Measurements from ENCODE around the gene RHBDF2. TPM values are rescaled to one million over a fixed set of nuclear protein-coding genes. Genes with fewer than 3 reads are reported as not detected.
A peak's percentile ranks its signal among the peaks of the same experiment; 100 is the strongest.

RHBDF2 gene
- total RNA-seq, 1 donor: 62.1 TPM

- Histone ChIP-seq H3K27me3 (ENCODE audit: insufficient read depth, low read length) (no peaks in the 10 kb centered on the region), H3K4me3 (ENCODE audit: low read length) (peak overlapping the region; percentile 27), H3K9me3 (ENCODE audit: low read depth, low read length) (no peaks in the 10 kb centered on the region), H3K4me1 (ENCODE audit: insufficient read depth, low read length) (peaks cover 78% of the 10 kb centered on the region)
Measured at GRCh38 chr17:76491271-76492122, 9.7 kb downstream of the RHBDF2 start.

GRCh38 chr17:76490112-76490710 is 11.0 kb downstream of the RHBDF2 start:
- no peak overlapping the region for H3K4me3 ChIP-seq (ENCODE audit: low read length)
- no peaks in the 10 kb centered on the region for H3K9me3 ChIP-seq (ENCODE audit: low read depth, low read length)
- H3K4me1 ChIP-seq (ENCODE audit: insufficient read depth, low read length): peaks cover 77% of the 10 kb centered on the region
- no peaks in the 10 kb centered on the region for H3K27me3 ChIP-seq (ENCODE audit: insufficient read depth, low read length)

- Histone ChIP-seq H3K4me3 (ENCODE audit: low read length) (no peak overlapping the region), H3K4me1 (ENCODE audit: insufficient read depth, low read length) (peaks cover 77% of the 10 kb centered on the region), H3K27me3 (ENCODE audit: insufficient read depth, low read length) (no peaks in the 10 kb centered on the region), H3K9me3 (ENCODE audit: low read depth, low read length) (no peaks in the 10 kb centered on the region)
Measured at GRCh38 chr17:76487451-76488192, 13.6 kb downstream of the RHBDF2 start.

- Histone ChIP-seq H3K4me1 (ENCODE audit: insufficient read depth, low read length) (peaks cover 77% of the 10 kb centered on the region), H3K4me3 (ENCODE audit: low read length) (no peak overlapping the region), H3K27me3 (ENCODE audit: insufficient read depth, low read length) (no peaks in the 10 kb centered on the region), H3K9me3 (ENCODE audit: low read depth, low read length) (no peaks in the 10 kb centered on the region)
Measured at GRCh38 chr17:76485569-76485968, 15.7 kb downstream of the RHBDF2 start.

- Histone ChIP-seq H3K27me3 (ENCODE audit: insufficient read depth, low read length) (no peaks in the 10 kb centered on the region), H3K4me3 (ENCODE audit: low read length) (no peak overlapping the region)
Measured at GRCh38 chr17:76484228-76484725, 16.9 kb downstream of the RHBDF2 start.

GRCh38 chr17:76481071-76481655 is 20.1 kb downstream of the RHBDF2 start:
- Histone ChIP-seq H3K27me3 (ENCODE audit: insufficient read depth, low read length) (no peaks in the 10 kb centered on the region), H3K9me3 (ENCODE audit: low read depth, low read length) (no peaks in the 10 kb centered on the region), H3K4me1 (ENCODE audit: insufficient read depth, low read length) (peaks cover 69% of the 10 kb centered on the region), H3K4me3 (ENCODE audit: low read length) (no peak overlapping the region)

More at GRCh38 chr17:76484228-76484725, 16.9 kb downstream of the RHBDF2 start:
- H3K4me1 ChIP-seq (ENCODE audit: insufficient read depth, low read length): peaks cover 75% of the 10 kb centered on the region
- H3K9me3 ChIP-seq (ENCODE audit: low read depth, low read length): no peaks in the 10 kb centered on the region

- no peaks in the 10 kb centered on the region for H3K9me3 ChIP-seq (ENCODE audit: low read depth, low read length)
- no peaks in the 10 kb centered on the region for H3K27me3 ChIP-seq (ENCODE audit: insufficient read depth, low read length)
- no peak overlapping the region for H3K4me3 ChIP-seq (ENCODE audit: low read length)
- peaks cover 64% of the 10 kb centered on the region for H3K4me1 ChIP-seq (ENCODE audit: insufficient read depth, low read length)
Measured at GRCh38 chr17:76480632-76481031, 20.6 kb downstream of the RHBDF2 start.

- Histone ChIP-seq H3K27me3 (ENCODE audit: insufficient read depth, low read length) (no peaks in the 10 kb centered on the region), H3K4me1 (ENCODE audit: insufficient read depth, low read length) (peaks cover 53% of the 10 kb centered on the region), H3K4me3 (ENCODE audit: low read length) (no peak overlapping the region), H3K9me3 (ENCODE audit: low read depth, low read length) (no peaks in the 10 kb centered on the region)
Measured at GRCh38 chr17:76479515-76480060, 21.6 kb downstream of the RHBDF2 start.

- Histone ChIP-seq H3K4me1 (ENCODE audit: insufficient read depth, low read length) (peaks cover 46% of the 10 kb centered on the region), H3K4me3 (ENCODE audit: low read length) (no peak overlapping the region)
Measured at GRCh38 chr17:76478730-76479514, 22.3 kb downstream of the RHBDF2 start.

GRCh38 chr17:76478097-76478496 is 23.1 kb downstream of the RHBDF2 start:
- H3K4me3 ChIP-seq (ENCODE audit: low read length): no peak overlapping the region
- peaks cover 38% of the 10 kb centered on the region for H3K4me1 ChIP-seq (ENCODE audit: insufficient read depth, low read length)
- no peaks in the 10 kb centered on the region for H3K27me3 ChIP-seq (ENCODE audit: insufficient read depth, low read length)
- no peaks in the 10 kb centered on the region for H3K9me3 ChIP-seq (ENCODE audit: low read depth, low read length)

More at GRCh38 chr17:76478730-76479514, 22.3 kb downstream of the RHBDF2 start:
- Histone ChIP-seq H3K27me3 (ENCODE audit: insufficient read depth, low read length) (no peaks in the 10 kb centered on the region), H3K9me3 (ENCODE audit: low read depth, low read length) (no peaks in the 10 kb centered on the region)

- no peak overlapping the region for H3K4me3 ChIP-seq (ENCODE audit: low read length)
- H3K4me1 ChIP-seq (ENCODE audit: insufficient read depth, low read length): peaks cover 33% of the 10 kb centered on the region
- no peaks in the 10 kb centered on the region for H3K9me3 ChIP-seq (ENCODE audit: low read depth, low read length)
- no peaks in the 10 kb centered on the region for H3K27me3 ChIP-seq (ENCODE audit: insufficient read depth, low read length)
Measured at GRCh38 chr17:76477576-76477975, 23.6 kb downstream of the RHBDF2 start.

- no peaks in the 10 kb centered on the region for H3K9me3 ChIP-seq (ENCODE audit: low read depth, low read length)
- no peaks in the 10 kb centered on the region for H3K27me3 ChIP-seq (ENCODE audit: insufficient read depth, low read length)
- H3K4me3 ChIP-seq (ENCODE audit: low read length): no peak overlapping the region
- peaks cover 25% of the 10 kb centered on the region for H3K4me1 ChIP-seq (ENCODE audit: insufficient read depth, low read length)
Measured at GRCh38 chr17:76476736-76477135, 24.5 kb downstream of the RHBDF2 start.

- H3K27me3 ChIP-seq (ENCODE audit: insufficient read depth, low read length): no peaks in the 10 kb centered on the region
- peaks cover 10% of the 10 kb centered on the region for H3K4me1 ChIP-seq (ENCODE audit: insufficient read depth, low read length)
- H3K9me3 ChIP-seq (ENCODE audit: low read depth, low read length): no peaks in the 10 kb centered on the region
- H3K4me3 ChIP-seq (ENCODE audit: low read length): no peak overlapping the region
Measured at GRCh38 chr17:76475302-76475701, 25.9 kb downstream of the RHBDF2 start.

GRCh38 chr17:76474894-76475293 is 26.3 kb downstream of the RHBDF2 start:
- no peak overlapping the region for H3K4me3 ChIP-seq (ENCODE audit: low read length)
- H3K9me3 ChIP-seq (ENCODE audit: low read depth, low read length): no peaks in the 10 kb centered on the region
- peaks cover 6% of the 10 kb centered on the region for H3K4me1 ChIP-seq (ENCODE audit: insufficient read depth, low read length)
- H3K27me3 ChIP-seq (ENCODE audit: insufficient read depth, low read length): no peaks in the 10 kb centered on the region
